Measurements from ENCODE around the gene PLA2G1B.
"Not testable (repeated sequence)": the region's sequence is repeated elsewhere in the genome, so short reads cannot be mapped to it uniquely, and the experiment has no call there.

Gene PLA2G1B

DNA sequence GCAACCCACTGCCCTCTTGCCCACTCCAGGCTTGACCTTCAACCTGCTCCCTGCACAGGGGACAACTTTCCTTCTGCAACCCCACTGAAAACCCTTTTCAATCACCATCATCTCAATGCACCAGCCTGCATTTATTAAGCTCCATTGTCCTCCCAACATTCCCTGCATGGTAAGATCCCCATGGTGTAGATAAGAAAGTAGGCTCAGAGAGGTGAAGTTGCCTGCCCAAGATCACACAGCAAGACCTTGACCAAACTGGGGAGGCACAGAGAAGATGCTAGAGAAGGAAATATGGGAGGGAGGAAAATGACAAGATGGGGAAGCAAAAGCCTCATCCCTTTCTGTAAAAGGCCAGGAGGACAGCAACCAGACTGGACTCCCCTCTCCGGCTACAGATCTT is 31.5 kb upstream of the PLA2G1B start:
- no peak for DNase-seq (ENCODE audit: low read depth in 2 of 2)

DNA sequence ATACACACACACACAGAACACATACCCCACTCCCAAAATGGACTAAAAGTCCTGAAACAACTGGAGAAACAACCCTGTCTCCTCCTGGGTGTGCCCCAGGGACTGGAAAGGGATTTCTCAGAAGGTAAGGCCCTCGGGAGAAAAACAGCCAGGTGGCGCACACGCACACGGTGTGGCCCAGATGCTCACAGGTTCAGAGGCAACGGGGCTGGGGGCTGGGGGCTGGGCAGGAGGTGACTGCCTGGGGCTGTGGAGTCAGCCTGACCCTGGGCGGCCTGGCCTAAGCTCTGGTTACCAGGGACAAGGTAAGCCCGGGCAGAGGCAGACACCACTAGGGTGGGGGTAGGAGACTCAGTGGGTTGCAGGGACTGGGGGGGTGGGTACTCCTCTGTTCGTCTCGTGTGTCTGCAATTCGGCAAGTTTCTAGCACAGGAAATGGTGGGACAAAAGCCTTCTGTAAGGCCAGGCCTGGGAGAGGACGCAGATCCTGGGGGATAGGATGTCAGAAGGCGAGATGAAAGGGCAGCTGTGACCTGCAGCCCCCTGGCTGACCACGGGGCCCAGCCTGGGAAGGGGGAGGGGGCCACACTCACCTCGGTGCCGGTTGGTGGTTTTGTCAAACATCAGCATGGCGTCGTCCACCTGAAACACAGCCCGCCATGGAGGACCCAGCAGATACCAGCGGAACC is 31.0 kb upstream of the PLA2G1B start:
- DNase-seq (ENCODE audit: low read depth in 2 of 2) = no peak

DNA sequence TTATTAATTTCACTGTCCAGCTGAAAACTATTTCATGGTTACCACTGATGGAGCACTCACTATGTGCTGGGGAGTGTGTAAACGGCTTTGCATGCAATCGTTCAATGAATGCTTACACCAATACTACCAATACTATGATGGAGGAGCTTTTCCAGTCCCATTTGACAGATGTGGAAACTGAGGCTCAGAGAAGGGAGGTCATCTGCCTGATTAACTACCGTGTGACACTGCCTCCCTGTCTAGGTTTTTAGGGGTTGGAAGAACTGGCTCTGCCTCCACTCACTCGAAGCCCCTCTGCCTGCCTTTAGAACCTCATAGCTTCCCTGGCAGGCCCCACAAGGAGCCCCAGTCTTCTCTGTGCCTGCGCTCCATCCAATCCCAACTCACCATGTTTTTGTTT is 29.5 kb upstream of the PLA2G1B start:
- DNase-seq (ENCODE audit: low read depth in 2 of 2) = no peak

DNA sequence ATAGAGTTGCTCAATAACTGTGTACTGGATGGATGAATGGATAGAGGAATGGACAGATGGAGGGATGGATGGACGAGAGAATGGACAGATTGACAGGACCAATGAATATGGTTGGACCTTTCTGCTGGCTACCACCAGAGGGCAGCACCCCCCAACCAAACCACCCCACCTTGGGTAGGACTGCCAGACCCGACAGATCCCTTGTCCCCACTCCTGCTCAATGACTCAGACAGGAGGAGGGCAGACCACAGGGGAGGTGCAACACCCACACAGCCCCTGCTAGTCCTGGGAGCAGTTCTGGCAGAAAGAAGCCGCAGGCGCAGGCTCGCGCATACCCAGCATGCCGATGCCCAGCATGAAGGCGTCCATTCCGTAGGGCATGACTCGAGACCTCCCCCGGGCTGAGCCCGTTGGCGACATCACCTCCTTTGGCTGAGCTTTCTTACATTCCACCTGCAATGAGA is 29.0 kb upstream of the PLA2G1B start:
- DNase-seq (ENCODE audit: low read depth in 2 of 2) = peak; percentile 60 to 78

DNA sequence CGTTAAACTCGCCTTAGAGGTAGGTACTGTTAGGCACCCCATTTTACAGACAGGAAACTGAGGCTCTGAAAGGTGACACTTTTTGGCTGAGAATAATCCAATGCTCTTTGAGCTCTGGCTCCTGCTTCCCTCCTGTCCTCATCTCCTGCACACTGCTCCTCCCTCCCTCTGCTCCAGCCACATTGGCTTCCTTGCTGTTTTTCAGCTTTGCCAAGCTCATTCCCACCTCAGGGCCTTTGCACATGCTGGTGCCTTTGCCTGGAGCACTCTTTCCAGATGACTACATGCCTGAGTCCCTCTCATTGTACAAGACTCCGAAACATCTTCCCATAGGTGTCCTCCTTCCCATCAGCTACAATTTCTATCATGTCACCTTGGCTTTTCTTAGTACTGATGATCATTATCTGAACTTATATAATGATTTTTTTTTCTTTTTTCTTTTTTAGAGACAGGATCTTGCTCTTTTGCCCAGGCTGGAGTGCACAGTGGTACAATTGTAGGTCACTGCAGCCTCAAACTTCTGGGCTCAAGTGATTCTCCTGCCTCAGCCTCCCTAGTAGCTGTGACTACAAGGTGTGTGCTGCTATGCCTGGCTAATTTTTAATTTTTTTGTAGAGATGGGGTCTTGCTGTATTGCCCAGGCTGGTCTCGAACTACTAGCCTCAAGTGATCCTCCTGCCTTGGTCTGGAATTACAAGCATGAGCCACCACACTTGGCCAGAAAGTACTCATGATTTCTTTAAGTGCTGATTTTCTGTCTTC is 26.2 kb upstream of the PLA2G1B start:
- DNase-seq (ENCODE audit: low read depth in 2 of 2) = no peak

DNA sequence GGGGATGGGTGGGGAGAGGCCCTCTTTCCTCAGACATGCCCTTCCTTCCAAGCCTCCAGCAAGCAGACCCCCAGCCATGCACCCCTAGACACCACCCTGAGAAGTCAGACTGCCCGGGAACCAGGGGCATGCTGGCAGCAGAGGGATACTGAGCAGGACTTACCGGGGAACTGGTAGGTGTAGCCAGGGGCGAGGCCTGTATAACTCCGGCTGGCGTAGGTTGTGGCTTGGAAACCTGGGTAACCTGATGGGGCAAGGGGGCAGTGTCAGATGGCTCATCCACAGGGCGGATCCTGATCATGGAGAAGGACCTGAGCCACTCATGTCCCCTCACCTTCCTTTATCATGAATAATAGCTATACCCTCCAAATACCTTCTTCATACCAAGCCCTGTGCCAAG is 25.6 kb upstream of the PLA2G1B start:
- DNase-seq (ENCODE audit: low read depth in 2 of 2) = no peak

DNA sequence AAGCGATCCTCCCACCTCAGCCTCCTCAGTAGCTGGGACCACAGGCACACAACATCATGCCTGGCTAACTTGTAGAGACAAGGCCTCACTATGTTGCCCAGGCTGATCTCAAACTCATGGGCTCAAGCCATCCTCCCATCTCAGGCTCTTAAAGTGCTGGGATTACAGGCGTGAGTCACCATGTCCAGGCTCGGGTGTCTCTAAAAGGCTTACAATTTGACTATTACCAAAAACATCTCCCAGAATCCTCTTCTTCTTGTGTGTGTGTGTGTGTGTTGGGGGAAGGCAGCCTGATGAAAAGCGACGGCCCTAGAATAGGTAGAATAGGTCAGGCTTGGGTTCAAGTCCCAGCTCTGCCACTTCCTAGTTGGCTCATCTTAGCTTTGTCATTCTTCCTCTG is 24.5 kb upstream of the PLA2G1B start:
- DNase-seq (ENCODE audit: low read depth in 2 of 2) = no peak

DNA sequence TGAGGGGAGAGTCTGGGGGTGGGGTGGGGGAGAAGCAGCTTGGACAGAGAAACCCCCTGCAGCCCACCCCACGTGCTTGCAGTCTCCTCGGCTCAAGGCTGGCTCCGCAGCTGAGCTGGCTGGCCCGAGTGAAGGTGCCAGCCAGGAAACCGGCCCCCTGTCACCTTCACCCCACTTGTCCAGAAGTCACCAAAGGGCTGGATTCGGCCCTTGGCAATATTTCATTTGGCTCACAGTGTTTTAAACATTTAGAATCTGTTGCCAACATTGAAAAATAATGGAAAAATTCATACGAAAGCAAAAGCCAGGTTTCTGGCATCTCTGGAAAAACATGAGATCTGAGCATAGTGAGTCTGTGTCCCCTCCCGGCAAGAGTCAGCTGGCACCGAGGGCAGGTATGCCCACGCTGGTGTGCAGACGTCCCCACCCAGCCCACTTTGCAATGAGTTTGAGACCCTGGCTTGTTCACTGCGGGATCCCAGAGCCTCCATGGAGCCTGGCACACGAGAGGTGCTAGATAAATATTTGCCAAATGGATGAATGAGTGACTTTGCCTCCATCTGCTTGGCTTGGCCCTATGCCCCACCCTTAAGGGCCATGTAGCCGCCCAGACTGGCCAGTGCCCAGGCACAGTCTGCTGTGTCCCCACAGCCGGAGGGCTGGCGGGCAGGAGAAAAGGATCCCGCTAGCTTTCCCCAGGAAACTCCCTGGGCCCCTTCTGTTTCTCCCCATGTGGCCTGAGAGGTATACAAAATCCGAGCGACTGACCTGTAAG is 23.2 kb upstream of the PLA2G1B start:
- DNase-seq (ENCODE audit: low read depth in 2 of 2) = no peak

DNA sequence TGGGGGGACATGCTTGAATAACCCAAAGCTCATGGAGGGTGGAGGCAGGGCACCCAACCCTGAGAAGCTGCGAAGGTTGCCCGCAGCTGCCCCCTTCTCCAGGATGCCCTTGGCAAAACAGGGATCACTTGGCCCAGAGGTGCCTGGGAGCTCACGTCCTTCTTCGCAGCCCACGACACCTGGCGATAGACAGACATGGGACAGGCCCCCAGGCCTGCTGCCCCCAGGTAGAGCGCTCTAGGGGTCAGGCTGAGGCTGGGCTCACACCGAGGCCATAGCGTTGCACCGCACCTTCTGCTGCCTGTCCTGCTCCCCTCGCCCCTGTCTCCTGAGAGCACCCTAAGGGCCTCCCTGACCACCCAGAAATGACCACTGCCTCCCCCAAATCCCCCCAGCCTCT is 20.2 kb upstream of the PLA2G1B start:
- no peak for DNase-seq (ENCODE audit: low read depth in 2 of 2)

DNA sequence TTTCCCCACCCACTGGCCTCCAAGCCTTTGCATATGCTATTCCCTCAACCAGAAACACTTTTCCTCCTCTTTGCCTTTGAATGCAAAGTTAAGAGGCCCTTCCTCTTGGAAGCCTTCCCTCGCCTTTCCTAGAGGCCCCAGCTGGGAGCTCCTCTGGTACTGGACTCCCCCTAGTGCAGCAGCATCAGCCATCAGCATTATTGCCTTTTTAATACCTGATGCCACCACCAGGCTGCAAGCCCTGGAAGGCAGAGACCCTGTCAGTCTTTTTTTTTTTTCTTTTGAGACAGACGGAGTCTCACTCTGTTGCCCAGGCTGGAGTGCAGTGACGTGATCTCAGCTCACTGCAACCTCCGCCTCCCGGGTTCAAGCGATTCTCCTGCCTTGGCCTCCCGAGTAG is 19.1 kb upstream of the PLA2G1B start:
- no peak for DNase-seq (ENCODE audit: low read depth in 2 of 2)

DNA sequence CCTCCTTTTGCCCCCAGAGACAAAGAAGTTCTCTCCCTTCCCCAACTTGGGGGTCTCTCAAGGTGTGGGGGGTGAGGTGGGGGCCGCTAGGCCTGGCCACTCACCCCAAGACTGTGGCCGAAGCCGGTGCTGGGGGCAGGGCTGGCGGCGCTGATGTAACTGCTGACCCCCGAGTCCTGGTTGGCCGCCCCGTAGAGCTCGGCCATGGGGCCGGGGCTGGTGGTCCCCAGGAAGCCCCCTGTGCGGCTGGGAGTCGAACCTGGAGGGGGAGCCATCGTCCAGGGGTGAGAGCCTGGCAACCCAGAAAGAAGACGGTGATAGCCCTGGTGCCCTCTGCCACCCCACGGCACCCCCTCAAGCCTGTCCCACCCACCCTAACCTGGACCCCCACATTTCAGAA is 18.5 kb upstream of the PLA2G1B start:
- DNase-seq (ENCODE audit: low read depth in 2 of 2) = no peak

DNA sequence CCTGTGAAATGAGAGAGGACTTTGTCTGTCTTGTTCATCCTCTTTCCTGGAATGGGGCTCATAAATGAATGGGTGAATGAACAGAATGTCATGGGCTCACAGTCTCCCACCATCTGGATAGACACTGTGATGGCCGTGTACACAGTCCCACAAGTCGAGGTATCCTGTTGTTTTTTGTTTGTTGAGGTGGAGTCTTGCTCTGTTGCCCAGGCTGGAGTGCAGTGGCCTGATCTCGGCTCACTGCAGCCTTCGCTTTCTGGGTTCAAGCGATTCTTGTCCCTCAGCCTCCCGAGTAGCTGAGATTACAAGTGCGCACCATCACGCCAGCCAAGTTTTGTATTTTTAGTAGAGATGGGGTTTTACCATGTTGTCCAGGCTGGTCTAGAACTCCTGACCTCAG is 16.1 kb upstream of the PLA2G1B start:
- no peak for DNase-seq (ENCODE audit: low read depth in 2 of 2)

DNA sequence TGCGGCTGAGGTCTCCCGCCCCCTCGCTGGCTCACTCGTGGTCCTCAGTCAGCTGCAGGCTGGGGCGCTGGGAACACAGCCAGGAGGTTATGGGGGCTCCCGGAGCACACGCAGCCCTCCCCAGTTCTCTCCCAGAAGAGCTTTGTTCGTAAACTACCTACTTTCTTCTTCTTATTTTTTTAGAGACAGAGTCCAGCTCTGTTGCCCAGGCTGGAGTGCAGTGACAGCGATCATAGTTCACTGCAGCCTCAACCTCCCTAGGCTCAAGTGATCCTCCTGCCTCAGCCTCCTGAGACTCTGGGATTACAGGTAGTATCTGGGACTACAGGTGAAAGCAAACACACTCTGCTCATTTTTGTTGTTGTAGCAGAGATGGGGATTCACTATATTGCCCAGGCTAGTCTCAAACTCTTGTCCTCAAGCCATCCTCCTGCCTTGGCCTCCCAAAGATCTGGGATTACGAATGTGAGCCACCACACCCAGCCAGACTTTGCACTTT is 15.5 kb upstream of the PLA2G1B start:
- DNase-seq (ENCODE audit: low read depth in 2 of 2) = no peak

DNA sequence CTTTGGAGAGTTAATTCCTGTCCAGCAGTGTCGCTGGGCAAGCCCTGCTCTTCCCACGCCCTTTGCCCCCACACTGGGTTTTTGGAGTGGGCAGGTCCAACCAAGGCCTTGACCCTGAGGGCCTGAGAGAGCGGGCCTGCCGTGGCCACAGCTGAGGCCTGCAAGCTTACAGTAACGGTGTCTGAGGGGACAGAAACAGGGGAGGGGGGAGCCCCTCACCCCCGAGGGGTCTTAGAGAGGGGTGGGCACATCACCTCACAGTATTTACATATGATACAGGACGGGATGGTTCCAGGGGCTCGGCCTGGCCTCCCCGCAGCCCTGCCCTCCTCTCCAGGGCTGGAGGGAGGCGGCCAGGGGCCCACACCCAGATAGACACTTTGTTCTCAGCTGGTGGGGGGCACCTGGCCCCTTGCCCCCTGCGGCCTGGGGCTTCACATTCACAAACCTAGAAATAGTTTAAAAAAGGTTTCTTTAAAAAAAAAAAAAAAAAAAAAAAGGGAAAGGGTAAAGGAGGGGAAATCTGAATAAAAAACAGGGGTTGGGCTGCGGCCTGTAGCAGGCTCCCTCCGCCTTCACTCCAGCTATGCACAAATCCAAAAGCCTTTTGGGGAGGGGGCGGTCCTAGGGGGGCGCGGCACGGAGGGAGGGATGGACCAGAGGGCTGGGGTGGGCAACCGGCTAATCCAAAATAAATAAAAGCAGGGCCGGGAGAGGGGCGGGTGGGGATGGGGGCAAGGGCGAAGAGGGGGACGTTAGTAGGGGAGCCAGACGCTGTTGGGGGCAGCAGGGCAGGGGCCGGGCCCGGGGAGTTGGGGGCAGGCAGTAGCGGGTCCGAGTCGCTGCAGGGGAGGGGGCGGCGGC is 14.8 kb upstream of the PLA2G1B start:
- no peak for DNase-seq (ENCODE audit: low read depth in 2 of 2)

DNA sequence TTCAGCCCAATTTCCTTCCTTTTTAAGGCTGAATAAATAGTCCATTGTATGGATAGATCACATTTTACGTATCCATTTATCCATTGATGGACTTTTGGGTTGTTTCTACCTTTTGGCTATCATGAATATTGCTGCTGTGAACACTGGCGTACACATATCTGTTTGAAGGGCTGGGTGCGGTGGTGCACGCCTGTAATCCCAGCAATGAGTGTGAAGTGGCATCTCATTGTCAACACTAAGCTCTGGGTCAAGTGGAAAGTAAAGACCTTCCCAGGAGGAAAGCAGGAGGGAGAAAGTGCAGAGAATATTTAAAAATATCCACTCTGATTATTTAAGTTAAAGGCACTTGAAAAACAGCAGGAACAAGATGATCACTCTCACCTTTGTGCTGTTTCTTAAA is 11.7 kb upstream of the PLA2G1B start:
- DNase-seq (ENCODE audit: low read depth in 2 of 2) = no peak

DNA sequence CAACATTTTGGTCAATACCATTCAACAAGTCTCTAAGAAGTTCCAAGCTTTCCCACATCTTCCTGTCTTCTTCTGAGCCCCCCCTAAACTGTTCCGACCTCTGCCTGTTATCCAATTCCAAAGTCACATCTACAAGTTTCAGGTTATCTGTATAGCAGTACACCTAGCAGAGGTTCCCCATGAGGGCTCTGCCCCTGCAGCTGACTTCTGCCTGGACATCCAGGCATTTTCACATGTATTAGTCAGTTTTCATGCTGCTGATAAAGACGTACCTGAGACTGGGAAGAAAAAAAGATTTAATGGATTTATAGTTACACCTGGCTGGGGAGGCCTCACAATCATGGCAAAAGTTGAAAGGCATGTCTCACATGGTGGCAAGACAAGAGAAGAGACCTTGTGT is 10.2 kb upstream of the PLA2G1B start:
- no peak for DNase-seq (ENCODE audit: low read depth in 2 of 2)

DNA sequence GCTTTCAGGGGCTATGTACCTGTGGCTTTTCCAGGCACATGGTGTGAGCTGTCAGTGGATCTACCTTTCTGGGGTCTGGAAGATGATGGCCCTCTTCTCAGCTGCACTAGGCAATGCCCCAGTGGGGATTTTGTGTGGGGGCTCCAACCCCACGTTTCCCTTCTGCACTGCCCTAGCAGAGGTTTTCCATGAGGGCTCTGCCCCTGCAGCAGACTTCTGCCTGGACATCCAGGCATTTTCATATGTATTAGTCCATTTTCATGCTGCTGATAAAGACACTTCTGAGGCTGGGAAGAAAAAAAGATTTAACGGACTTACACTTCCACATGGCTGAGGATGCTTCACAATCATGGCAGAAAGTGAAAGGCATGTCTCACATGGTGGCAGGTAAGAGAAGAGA is 8.8 kb upstream of the PLA2G1B start:
- not testable (repeated sequence) for DNase-seq (ENCODE audit: low read depth in 2 of 2)

DNA sequence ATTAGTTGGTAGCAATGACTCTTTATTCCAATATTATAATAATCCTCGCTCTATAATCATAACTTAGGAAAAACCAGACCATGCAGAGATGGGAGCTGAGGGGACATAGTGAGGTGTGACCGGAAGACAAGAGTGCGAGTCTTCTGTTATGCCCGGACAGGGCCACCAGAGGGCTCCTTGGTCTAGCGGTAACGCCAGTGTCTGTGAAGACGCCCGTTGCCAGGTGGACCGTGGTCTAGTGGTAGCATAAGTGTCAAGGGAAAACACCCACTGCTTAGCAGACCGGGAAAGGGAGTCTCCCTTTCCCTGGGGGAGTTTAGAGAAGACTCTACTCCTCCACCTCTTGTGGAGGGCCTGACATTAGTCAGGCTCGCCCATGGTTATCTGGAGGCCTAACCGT is 7.9 kb upstream of the PLA2G1B start:
- DNase-seq (ENCODE audit: low read depth in 2 of 2) = peak in 1 of 2 experiments; percentile 41

DNA sequence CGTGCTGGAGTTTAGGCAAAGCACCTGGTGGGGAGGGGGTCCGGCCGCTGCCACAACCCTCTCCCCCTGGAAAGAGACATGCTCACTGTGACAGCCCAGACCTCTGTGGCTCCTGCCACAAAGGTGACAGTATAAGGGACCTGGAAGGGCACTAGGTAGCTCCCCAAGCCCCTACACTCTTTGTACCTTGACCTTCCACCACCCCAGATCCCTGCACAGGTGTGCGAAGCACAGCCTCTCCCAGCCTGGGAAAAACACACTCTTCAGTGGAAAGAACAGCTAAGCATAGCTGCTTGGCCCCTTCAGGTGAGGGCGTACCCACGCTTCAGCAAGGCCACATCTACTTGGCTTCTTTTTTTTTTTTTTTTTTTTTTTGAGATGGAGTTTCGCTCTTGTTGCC is 4.9 kb upstream of the PLA2G1B start:
- no peak for DNase-seq (ENCODE audit: low read depth in 2 of 2)

DNA sequence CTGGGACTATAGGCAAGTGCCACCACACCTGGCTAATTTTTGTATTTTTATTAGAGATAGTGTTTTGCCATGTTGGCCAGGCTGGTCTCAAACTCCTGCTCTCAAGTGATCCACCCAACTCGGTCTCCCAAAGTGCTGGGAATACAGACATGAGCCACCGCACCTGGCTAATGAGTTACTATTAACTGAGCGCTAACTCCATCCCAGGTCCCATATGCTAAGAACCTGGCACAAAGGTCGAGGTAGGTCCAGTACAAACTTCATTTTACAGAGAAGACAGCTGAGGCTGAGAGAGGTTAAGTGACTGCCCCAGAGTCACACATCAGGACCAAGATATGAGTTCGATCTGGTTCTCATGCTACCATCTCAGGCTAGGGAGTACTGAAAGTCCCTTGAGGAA is 4.5 kb upstream of the PLA2G1B start:
- no peak for DNase-seq (ENCODE audit: low read depth in 2 of 2)

DNA sequence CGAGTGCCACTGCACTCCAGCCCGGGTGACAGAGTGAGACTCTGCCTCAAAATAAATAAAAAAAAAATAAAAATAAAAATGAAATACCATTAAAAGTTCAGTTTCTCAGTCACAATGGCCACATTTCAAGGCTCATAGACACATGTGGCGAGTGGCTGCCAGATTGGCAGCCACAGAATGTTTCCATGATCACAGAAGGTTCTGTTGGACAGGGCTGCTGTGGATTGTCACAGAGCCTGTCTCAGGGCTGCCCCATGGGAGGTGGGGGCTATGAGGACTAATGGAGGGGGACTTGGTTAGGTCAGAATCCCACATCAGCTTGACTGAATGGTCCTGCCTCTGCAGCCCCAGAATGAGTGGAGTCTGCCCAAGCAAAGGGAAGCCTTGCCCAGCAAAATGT is 3.8 kb upstream of the PLA2G1B start:
- no peak for DNase-seq (ENCODE audit: low read depth in 2 of 2)

DNA sequence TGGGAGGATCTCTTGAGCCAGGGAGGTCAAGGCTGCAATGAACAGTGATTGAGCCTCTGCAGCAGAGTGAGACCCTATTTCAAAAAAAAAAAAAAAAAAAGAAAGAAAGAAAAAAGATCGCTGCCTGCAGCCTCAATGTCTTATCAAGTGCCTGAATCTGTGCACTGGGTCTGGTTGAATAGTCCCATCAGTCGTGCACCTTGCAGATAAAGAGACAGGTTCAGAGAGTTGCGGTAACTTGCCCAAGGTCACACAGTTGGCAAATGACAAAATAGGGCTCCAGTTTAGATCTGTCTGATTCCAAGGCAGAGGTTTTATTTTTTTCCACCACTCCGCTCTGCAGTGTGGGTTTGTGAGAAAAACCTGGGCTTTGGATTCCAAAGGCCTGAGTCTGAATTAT is 649 bp upstream of the PLA2G1B start:
- no peak for DNase-seq (ENCODE audit: low read depth in 2 of 2)
